Medulla oblongata (tissue), 1 donor: Measurements from ENCODE around the gene RELL1.

Experiments used
- DNase-seq: peaks from one replicate; pipeline ENCODE4 v3.0.0-alpha.2; 2015; ENCODE audit errors: extremely low spot score

RELL1 gene, protein sequence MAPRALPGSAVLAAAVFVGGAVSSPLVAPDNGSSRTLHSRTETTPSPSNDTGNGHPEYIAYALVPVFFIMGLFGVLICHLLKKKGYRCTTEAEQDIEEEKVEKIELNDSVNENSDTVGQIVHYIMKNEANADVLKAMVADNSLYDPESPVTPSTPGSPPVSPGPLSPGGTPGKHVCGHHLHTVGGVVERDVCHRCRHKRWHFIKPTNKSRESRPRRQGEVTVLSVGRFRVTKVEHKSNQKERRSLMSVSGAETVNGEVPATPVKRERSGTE

DNA sequence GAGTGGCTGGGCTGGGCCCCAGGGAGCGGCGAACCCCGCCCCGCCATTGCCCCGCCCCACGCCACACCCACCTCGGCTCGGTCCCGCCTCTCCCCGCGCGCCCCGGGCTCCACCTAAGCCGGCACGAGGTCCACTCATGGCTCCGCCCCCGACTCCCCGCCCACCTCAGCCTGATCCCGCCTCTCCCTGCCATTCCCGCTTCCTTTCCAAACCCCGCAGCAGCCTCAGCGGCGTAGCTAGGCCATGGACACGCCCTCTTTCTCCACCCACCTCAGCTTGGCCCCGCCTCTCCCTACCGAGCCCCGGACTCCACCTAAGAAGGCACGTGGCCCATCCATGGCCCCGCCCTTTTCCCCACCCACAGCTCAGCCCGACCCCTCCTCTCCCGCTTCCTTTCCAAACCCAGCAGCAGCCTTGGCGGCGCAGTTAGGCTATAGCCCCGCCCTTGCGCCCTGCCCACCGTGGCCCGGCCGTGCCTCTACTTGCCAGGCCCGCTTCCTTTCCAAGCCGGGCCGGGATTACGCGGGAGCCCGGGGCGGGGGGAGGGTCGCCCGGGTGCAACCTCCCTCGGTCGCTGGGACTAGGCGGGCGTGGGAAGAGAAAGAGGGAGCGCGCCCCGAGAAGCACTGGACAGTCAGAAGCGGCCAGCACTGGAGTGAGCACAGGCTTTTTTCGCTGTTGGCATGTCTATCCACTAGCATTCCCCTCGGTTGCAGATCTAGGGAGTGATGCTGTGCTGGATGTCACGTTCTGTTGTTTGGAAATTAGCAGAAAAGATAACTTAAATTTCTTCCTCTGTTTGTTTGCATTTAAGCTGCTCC is at the start of gene RELL1:
RELL1 (minus strand) TSS at position 4 of the 821 bp plus-strand sequence. CDS start 89 bp downstream, outside the sequence.
- peak; percentile 100 for DNase-seq

DNA sequence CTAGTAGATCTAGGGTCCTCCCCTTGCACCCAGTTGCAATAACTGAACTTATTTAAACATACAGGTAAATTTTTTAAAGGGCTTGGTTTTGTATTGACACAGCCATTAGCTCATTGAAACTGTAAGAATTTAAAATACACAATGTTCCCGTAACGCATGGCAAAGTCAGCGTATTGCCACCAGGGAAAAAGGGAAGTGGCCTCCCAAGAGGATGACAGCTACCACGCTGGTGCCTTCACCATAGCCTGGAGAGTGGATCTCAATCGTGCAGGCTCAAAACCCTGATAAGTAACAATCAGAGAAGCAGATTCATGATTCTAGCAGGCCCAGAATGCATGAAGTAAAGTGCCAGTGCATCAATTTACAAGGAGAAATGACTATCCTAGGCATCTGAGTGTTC is 49.4 kb upstream of the RELL1 start:
- peak; percentile 49 for DNase-seq

DNA sequence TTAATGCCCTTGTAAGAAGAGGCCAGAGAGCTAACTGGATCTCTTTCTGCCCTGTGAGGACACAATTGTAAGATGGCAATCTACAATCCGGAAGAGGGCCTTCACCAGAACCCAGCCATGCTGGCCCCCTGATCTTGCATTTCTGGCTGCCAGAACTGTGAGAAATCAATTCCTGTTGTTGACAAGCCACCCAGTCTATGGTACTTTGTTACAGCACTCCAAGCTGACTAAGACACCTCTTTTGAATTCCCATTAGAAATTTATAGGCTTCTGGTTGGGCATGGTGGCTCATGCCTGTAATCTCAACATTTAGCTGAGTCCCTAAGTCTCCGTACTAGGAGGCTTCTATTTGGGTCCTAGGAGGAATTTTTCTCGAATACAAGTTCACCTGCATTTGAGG is 48.8 kb upstream of the RELL1 start:
- DNase-seq = no peak

DNA sequence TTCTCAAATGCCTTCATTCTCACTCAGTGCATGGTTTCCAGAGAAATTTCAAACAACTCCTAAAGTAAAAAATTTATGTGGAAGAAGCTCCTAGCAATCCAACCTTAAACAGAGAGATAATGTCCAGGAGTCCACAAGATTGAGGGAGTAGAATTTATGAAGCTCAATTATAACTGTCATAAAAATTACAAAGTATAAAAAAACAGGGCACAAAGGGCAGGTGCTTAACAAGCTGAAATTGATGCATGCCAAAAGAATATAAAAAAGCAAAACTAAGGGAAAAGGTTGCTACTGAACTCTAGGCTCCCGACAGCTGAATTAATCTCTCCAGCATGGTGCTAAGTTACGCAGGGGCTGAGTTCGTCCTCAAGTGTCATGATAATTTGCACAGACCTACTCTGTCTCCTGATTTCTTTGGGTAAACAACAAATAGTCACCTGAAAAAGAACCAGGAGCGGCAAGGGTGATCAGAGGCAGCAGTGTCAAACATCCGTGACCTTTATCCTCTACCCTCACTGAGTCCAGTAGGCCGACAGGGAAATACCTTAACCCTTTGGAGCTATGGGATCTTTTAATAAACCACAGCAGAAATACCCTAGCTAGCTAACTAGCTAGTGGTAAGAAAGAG is 47.2 kb upstream of the RELL1 start:
- DNase-seq = no peak

DNA sequence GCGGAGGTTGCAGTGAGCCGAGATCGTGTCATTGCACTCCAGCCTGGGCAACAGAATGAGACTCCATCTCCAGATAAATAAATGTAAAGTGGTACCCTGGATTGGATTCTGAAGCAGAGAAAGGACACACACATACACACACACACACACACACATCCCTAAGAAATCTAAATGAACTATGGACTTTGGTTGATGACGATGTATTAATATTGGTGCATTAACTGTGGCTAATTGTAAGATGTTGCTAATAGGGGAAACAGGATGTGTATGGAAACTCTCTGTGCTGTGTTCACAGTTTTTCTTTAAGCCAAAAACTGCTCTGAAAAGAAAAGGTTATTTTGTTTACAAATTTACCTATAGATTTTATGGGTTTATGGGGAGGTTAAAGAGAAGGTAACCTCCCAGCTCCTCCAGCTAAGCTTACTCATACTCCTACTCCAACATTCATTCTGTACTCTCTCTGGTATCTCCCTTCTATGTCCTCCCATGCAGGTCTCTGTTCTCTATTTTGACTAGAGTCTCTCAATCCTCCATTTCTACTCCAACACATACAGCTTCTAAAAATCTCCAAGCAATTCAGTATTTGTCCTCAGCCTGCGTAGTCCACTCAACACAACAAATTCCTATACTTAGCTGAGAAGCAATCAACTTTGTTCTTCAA is 46.5 kb upstream of the RELL1 start:
- no peak for DNase-seq

DNA sequence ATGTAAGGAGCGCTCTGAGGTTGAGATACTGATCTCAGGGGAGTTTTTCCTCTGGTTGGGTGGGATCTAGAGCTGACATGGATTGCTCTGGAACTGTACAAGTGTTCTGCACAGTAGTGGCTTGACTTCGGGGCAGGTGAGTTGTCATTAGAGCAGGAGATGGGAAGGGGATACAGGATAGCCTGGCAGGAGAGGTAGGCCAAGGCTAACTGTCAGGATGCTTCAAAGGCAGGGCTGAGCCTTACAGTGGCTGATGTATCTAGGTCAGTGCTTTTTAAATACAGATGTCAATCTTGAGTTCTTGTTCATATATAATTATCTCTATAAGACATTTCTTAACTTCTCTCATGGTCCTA is 43.5 kb upstream of the RELL1 start:
- no peak for DNase-seq

DNA sequence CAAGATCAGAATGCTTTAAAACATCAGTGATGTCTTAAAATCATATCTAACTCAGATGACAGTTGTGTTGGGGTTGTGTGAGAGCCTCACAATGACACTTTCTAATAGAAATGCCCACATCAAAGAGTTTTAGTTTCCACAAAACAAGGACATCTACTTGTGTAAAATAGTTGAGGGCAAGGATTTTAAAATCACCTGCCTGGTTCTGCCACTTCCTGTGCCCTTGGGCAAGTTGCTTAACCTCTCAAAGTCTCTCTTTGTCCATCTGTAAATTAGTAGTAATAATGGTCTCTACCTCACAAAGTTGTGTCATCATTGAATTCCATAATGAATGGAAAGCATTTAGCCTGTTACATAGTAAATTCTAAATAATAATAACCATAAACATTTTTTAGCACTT is 41.9 kb upstream of the RELL1 start:
- DNase-seq = no peak

DNA sequence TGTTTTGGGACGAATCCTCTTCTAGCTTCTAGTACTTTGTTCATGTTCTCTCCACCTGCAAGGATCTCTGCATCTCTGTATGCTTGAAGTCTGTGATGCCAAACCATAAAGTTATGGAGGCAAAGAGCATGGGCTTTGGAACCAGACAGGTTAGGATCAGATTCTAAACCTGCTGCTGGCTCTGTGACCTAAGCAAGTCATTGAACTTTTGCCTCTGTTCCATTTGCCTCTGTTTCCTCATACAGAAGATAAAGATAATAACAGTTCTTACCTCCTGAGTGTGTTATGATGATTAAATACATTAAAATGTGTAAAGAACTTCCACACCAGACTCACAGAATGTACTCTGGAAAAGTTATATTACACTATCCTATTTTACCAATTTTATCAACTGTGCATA is 41.5 kb upstream of the RELL1 start:
- DNase-seq = no peak

DNA sequence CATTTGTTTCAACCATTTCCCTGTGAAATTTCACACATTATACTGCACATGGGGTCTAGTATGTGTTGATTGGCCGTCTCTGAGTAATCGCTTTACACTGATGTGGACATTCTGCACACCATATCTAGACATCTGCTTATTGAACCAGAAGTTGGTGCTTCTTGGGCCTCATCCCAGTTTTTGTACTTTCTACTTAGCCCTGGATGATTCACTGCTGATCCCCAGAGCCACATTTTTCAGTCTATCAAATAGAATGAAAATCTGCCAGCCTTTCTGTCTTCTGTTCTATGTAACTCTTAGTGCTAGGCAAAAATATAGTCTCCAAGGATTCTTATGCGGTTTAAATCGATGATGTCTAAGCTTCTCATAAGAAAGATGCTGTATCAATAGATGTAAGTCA is 40.5 kb upstream of the RELL1 start:
- no peak for DNase-seq

DNA sequence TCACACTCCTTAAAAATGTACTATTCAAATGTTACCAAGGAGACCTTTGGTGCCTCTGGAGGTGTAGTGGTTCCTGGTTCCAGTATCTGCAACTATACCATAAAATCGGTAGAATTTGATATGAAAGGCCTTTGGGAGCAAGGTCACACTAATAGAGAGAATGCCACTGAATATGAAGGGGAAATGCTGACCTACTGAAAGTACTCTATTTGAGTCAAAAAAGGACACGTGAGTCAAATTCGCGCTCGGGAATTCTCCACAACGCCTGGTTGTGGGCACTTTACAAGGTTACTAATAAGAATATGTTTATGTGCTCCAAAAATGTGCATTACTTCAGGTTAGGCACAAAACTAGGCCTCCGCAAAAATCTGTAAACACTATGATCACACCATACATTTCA is 39.5 kb upstream of the RELL1 start:
- DNase-seq = no peak

DNA sequence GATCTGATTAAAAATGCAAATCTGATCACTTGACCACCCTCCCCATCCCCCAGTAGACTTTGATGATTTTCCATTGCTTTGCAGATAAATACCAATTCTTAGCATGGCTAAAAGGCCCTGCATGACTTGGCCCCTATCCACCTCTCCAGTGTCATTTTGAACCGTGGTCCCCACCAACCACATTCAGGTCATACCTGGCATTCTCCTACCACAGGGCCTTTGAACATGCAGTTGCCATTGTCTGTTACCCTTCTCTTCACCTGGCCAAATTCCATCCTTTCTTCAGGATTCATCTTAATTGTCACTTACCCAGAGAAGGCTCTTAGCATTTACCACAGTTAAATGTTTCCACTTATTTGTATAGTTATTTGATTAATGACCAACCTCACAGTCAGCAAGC is 36.9 kb upstream of the RELL1 start:
- no peak for DNase-seq

DNA sequence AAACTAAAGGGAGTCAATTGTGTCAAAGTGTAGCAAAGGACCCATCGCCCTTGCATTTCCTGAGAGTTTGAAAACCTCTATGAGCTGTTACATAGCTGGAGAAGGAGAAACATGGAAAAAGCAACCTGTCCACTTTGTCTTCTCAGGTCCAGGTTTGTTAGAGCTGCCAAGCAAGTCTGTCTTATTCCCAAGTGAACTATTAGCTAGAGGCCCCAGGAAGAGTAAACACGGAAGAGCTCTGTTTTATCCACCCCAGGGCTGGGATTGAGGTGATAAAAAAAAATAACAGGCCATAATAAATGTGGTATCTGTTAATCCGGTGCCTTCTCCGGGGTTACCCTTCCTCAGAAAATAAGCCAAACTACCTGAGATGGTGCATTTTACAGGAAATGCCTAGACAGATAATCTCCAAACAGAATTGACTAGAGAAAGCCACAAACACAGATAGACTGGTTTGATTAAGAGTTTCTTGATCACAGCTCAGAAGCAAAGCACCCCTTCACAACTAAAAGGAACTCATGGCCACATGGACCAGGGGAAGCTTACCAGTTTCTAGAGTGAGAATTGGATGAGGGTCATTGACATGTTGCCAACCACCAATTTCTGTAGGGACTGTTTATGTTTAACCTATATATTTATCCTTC is 35.9 kb upstream of the RELL1 start:
- DNase-seq = no peak

DNA sequence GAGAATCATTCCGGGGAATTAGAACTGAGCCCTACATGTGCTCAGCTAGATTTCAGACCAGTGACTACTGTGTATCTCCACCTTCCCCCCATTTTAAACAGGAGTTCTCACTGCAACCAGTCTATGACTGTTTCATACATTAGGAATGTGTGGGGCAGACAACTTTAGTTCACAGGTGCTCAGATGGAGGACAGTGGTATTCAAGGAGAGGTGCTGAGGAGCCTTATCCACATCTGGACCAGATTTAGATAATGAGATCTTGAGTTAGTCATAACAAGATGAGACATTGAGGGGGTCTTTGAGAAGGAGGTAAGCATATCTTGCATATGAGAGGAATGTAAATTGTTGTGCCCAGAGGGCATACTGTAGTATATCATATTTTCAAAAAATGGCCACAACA is 32.8 kb upstream of the RELL1 start:
- DNase-seq = no peak

DNA sequence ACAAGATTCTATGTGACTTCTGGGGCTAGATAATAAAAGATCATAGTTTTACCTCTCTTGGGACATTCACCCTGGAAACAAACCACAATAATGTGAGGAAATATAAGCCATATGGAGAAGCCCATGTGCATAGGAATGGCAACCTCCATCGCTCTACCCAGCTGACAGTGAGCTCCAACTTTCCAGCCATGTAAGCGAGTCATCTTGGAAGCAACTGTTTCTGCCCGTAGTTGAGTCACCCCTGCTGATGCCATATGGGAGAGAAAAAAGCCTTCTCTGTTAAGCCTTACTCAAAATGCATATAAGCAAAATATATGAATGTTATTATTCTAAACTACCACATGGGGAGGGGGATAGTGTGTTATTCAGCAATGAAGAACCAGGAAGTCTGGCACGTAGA is 31.4 kb upstream of the RELL1 start:
- DNase-seq = no peak

DNA sequence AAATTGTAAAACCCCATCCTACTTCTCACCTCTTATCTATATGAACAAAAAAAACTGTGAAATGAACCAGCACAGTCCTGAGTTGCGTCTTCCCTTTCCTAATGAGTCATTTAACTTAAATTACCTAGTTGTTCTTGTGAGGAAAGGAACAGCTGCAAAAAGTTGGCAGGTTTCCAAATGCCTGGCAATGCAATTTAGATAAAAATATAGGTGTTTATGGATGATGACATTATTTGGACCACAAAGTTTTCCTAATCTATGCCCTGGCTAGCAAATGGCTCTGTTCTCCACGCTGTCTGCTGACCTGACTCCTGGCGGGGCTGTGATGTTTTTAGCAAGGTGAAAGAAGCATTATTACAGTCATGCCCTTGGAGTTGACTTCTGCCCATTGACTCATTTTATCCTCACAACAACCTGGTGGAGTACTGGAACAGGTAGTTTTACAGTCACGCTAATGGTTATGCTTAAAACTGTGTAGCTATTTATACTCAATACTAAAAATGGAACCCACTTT is 29.8 kb upstream of the RELL1 start:
- DNase-seq = no peak

DNA sequence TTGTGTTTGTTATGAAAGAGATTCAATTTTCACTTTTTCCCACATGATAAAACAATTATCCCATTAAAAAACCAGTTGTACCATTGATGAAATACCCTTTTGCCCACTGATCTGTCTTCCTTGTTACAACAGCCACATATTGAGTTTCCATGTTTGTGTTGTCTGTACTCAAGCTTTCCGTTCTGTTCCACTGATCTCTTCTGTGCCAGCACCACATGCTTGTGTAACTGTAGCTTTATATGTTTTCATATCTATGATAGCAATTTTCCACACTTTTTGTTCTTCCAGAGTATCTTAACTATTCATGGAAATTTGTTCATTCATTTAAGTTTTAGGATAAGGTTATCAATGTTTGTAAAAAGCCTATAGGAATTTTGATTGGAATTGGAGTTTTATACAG is 24.3 kb upstream of the RELL1 start:
- DNase-seq = no peak

DNA sequence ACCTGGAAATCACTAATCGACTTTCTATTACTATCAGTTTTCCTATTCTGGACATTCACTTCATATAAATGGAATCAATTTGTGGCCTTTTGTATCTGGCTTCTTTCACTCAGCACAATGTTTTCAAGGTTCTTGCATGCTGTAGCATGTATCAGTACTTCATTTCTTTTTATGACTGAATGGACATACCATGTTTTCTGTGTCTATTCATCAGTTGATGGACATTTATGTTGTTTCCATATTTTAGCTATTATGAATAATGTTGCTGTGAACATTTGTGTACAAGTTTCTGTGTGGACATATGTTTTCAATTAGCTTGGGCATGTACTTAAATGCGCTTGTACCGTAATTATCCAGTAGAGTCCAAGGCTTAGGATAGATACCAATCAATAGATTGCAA is 19.9 kb upstream of the RELL1 start:
- DNase-seq = no peak

DNA sequence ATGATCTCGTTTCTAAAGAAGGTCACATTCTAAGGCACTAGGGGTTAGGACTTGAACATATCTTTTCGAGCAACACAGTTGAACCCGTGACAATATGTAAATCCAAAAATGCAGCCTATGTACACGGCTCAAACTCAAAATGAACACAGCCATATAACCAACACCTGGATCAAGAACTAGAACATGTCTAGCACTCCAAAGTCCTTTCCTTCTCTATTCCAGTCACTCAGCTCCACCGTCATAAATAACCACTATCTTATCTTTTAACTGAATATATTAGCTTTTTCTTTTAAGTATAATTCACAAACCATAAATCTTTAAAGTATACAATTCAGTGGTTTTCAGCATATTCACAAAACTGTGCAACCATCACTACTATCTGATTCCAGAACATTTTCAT is 19.4 kb upstream of the RELL1 start:
- DNase-seq = no peak

DNA sequence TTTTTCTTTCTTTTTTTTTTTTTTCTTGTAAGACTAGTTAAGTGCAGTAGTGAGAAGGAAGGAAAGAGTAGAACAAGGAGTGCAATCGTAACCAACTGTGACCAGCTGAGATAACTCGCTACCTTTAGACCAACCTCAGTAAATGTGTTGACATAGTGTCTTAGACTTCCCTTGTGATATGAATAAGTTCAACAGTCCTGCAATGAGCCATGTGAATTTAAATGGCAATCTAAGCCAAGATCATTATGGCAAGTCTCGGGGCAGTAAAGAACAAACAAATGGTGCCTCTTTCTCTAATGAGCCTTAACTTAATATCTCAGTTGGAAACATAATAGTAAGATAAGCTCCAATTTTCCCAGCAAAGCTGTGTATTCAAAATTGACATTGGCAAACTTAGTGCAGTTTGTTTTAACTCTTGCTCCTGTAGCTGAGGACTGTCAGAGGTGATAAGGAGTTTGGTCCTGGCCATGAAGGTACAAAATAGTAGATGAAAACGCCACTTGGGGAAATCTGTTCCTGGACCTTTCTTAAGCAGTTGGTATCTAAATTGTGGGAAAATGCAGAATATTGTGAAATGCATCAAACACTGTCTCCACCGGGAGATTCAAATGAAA is 13.8 kb upstream of the RELL1 start:
- no peak for DNase-seq

DNA sequence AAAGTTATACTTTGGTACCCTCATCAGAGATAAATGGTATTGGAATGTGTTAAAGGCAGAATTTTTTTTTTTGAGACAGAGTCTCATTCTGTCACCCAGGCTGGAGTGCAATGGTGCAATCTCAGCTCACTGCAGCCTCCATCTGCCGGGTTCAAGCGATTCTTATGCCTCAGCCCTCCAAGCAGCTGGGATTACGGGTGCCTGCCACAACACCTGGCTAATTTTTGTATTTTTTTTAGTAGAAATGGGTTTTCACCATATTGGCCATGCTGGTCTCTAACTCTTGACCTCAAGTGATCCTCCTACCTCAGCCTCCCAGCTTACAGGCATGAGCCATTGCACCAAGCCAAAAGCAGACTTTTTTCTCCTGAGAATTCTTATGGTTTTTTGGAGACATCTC is 11.4 kb upstream of the RELL1 start:
- no peak for DNase-seq

DNA sequence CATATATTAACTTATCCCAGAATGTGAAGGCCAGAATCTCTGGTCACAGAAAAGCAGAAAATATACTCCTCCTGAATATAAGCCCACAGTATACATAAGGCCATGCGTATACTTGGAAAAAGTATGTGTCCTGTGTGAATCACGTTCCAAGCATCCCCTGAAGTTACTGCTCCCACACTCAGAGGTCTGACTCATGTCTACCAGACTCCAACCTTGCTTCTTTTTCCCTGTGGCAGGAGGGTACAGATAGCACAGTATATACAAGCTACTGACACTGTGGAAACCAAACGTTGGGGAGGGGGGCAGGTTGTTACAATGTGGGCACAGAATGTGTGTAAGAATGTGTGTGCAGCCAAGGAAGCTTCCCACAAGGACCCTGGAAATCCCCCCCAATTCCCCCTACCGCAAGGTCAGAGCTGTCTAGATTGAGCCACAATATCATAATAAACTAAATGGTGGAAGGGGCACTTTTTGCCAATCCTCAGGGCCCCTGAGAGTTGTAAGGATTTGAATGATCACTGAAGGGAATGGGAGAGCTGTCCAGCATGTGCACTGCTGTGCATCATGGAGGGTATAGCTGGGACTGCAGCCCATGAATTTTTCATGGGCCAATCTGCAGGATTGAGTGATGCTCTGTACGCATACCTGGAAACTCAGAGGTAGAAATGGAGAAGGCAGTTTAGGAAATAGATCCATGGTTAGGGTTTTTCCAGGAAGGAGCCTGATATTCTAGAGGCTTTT is 7.4 kb upstream of the RELL1 start:
- DNase-seq = no peak
